Neuronal stem cell (in vitro differentiated cells): ENCODE data around the gene HADHB.

ENCODE experiments used
- DNase-seq: peaks from one replicate; pipeline ENCODE4 v3.0.0-alpha.2; 2013; ENCODE audit warnings: low spot score
- H2AFZ ChIP-seq: one replicate; pipeline ENCODE4 v1.6.1; 2013; ENCODE audit warnings: mild to moderate bottlenecking, low read length, inconsistent platforms
- H2AK5ac ChIP-seq: 2 replicates; pipeline ENCODE4 v1.6.1; 2013; ENCODE audit warnings: low read depth, mild to moderate bottlenecking, inconsistent platforms, low read length, moderate library complexity, mixed read lengths
- H2BK120ac ChIP-seq: 2 replicates; pipeline ENCODE4 v1.6.1; 2013; ENCODE audit warnings: low read depth, mild to moderate bottlenecking, inconsistent platforms, low read length, moderate library complexity, mixed read lengths
- H2BK12ac ChIP-seq: one replicate; pipeline ENCODE4 v1.6.1; 2013; ENCODE audit warnings: low read length, inconsistent platforms
- H2BK15ac ChIP-seq: 2 replicates; pipeline ENCODE4 v1.6.1; 2013; ENCODE audit warnings: mild to moderate bottlenecking, low read length, inconsistent platforms, mixed read lengths
- H2BK5ac ChIP-seq: one replicate; pipeline ENCODE4 v1.6.1; 2013; ENCODE audit warnings: inconsistent platforms, mild to moderate bottlenecking, low read length, moderate library complexity
- H3K14ac ChIP-seq: one replicate; pipeline ENCODE4 v1.6.1; 2013; ENCODE audit warnings: low read length, inconsistent platforms
- H3K18ac ChIP-seq: 2 replicates; pipeline ENCODE4 v1.6.1; 2013; ENCODE audit warnings: low read length, inconsistent platforms
- H3K23ac ChIP-seq: 2 replicates; pipeline ENCODE4 v1.6.1; 2013; ENCODE audit warnings: low read depth, mild to moderate bottlenecking, mixed read lengths, low read length, inconsistent platforms; ENCODE audit not compliant: poor library complexity
- H3K27ac ChIP-seq: replicated peaks from 3 replicates; pipeline ENCODE4 v1.5.1; 2013; ENCODE audit warnings: low read length, inconsistent platforms
- H3K27me3 ChIP-seq, 3 experiments: 2 replicates each; pipeline ENCODE4 v1.6.1; 2013; ENCODE audit warnings: low read length in 3 of 3, mild to moderate bottlenecking in 2 of 3, inconsistent platforms in 1 of 3, low read depth in 1 of 3, mixed read lengths in 1 of 3, moderate library complexity in 1 of 3; ENCODE audit not compliant: control insufficient read depth in 3 of 3, insufficient read depth in 3 of 3
- H3K36me3 ChIP-seq, 2 donors: replicated peaks in 1 of 2; 2 replicates each; pipeline ENCODE4 v1.6.1; 2013; ENCODE audit warnings: low read length in 2 of 2; ENCODE audit not compliant: control insufficient read depth in 2 of 2, insufficient read depth in 2 of 2
- H3K4ac ChIP-seq: 2 replicates; pipeline ENCODE4 v1.6.1; 2013; ENCODE audit warnings: inconsistent platforms, mild to moderate bottlenecking, low read length, moderate library complexity
- H3K4me1 ChIP-seq, 2 donors: 1 replicate in 1 of 2; 2 replicates in 1 of 2; pipeline ENCODE4 v1.6.1; 2013; ENCODE audit warnings: low read length in 2 of 2, low read depth in 1 of 2; ENCODE audit not compliant: control insufficient read depth in 2 of 2, insufficient read depth in 1 of 2
- H3K4me2 ChIP-seq: one replicate; pipeline ENCODE4 v1.6.1; 2013; ENCODE audit warnings: mild to moderate bottlenecking, low read length, inconsistent platforms; ENCODE audit not compliant: insufficient read depth, poor library complexity, severe bottlenecking
- H3K4me3 ChIP-seq, 2 donors: 2 replicates each; pipeline ENCODE4 v1.5.1; 2013; ENCODE audit warnings: low read length in 2 of 2, mild to moderate bottlenecking in 2 of 2, inconsistent platforms in 1 of 2, moderate library complexity in 1 of 2
- H3K79me1 ChIP-seq: one replicate; pipeline ENCODE4 v1.6.1; 2013; ENCODE audit warnings: low read depth, mild to moderate bottlenecking, inconsistent platforms, low read length, moderate library complexity
- H3K9ac ChIP-seq: one replicate; pipeline ENCODE4 v1.6.1; 2013; ENCODE audit warnings: mild to moderate bottlenecking, low read depth, low read length, inconsistent platforms; ENCODE audit not compliant: poor library complexity
- H3K9me3 ChIP-seq, 2 donors: replicated peaks in 1 of 2; 2 replicates each; pipeline versions ENCODE3 to v1.6.1; 2013; ENCODE audit warnings: low read length in 2 of 2, mild to moderate bottlenecking in 2 of 2, inconsistent platforms in 1 of 2, low read depth in 1 of 2, mixed read lengths in 1 of 2, moderate library complexity in 1 of 2; ENCODE audit not compliant: control insufficient read depth in 2 of 2, insufficient read depth in 1 of 2
- H4K8ac ChIP-seq: one replicate; pipeline ENCODE4 v1.6.1; 2013; ENCODE audit warnings: low read depth, mild to moderate bottlenecking, inconsistent platforms, low read length, moderate library complexity
- H4K91ac ChIP-seq: one replicate; pipeline ENCODE4 v1.6.1; 2013; ENCODE audit warnings: low read length, low read depth, mild to moderate bottlenecking, inconsistent platforms; ENCODE audit not compliant: poor library complexity
- WGBS, 2 donors: extraction: QIAGEN DNeasy Blood & Tissue Kit; methylation state at CpG; one replicate each; pipeline ENCODE4 v1.1.7; 2013; ENCODE audit warnings: missing lambda C conversion rate in 2 of 2, mixed read lengths in 1 of 2; ENCODE audit not compliant: insufficient read length in 2 of 2, insufficient replicate concordance in 1 of 2; ENCODE audit errors: extremely low coverage in 2 of 2; 5-methylcytosine and 5-hydroxymethylcytosine counted together

HADHB gene

DNA sequence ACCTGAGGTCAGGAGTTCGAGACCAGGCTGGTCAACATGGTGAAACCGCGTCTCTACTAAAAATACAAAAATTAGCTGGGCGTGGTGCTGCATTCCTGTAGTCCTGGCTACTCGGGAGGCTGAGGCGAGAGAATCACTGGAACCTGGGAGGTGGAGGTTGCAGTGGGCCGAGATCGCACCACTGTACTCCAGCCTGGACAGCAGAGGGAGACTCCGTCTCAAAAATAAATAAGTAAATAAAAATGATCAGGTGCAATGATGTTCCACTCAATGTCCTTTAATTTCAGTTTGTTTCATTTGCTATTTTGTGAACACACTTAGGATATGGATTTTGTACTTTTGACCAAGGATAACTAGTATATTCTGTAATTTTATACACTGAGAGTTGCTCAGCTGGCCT is 9.7 kb upstream of the HADHB start:
- Histone ChIP-seq H3K27me3 (no peaks in the 10 kb centered on the region), H3K27ac (no peak overlapping the region), H3K18ac (no peak overlapping the region), H3K79me1 (no peaks in the 10 kb centered on the region), H3K14ac (no peak overlapping the region), H4K91ac (no peak overlapping the region), H3K4ac (no peak overlapping the region), H3K36me3 (peaks cover 16 to 88% of the 10 kb centered on the region in 2 donors), H2BK120ac (no peak overlapping the region), H2BK5ac (no peak overlapping the region), H2AFZ (no peak overlapping the region), H4K8ac (no peak overlapping the region), H3K9me3 (peaks cover 0 to under 1% of the 10 kb centered on the region in 2 donors), H3K23ac (no peak overlapping the region), H3K9ac (no peak overlapping the region), H2BK15ac (no peak overlapping the region), H3K4me3 (no peak overlapping the region), H3K4me1 (no peaks in the 10 kb centered on the region), H3K4me2 (no peak overlapping the region), H2AK5ac (no peak overlapping the region), H2BK12ac (no peak overlapping the region)
- DNase-seq, result no peak
- no CpG with 5 or more reads among the region's 9 CpGs for WGBS, 2 donors

GRCh38 chr2:26237868-26238267 is 6.9 kb upstream of the HADHB start:
- no CpG with 5 or more reads among the region's 1 CpG for WGBS, 2 donors
- no peak for DNase-seq
- H3K36me3 ChIP-seq, result peaks cover 13 to 61% of the 10 kb centered on the region in 2 donors

GRCh38 chr2:26238311-26238958 is 6.3 kb upstream of the HADHB start:
- H3K4me2 ChIP-seq, result no peak overlapping the region
- no peaks in the 10 kb centered on the region for H3K27me3 ChIP-seq
- H2AFZ ChIP-seq, result no peak overlapping the region
- H4K8ac ChIP-seq, result no peak overlapping the region
- peaks cover 8 to 55% of the 10 kb centered on the region in 2 donors for H3K36me3 ChIP-seq
- no peak overlapping the region for H2BK12ac ChIP-seq
- DNase-seq, result no peak
- no peak overlapping the region for H2BK5ac ChIP-seq
- H3K4me1 ChIP-seq, result peaks cover 0 to 2% of the 10 kb centered on the region in 2 donors
- no peak overlapping the region for H2BK120ac ChIP-seq
- H3K14ac ChIP-seq, result no peak overlapping the region
- no peak overlapping the region for H3K23ac ChIP-seq
- H3K9me3 ChIP-seq, result no peaks in the 10 kb centered on the region
- H2BK15ac ChIP-seq, result no peak overlapping the region
- no peak overlapping the region for H3K18ac ChIP-seq
- no peak overlapping the region for H3K4me3 ChIP-seq
- no peak overlapping the region for H3K9ac ChIP-seq
- peaks cover 3% of the 10 kb centered on the region for H3K79me1 ChIP-seq
- no CpG with 5 or more reads among the region's 4 CpGs for WGBS, 2 donors
- H3K27ac ChIP-seq, result no peak overlapping the region
- no peak overlapping the region for H3K4ac ChIP-seq
- no peak overlapping the region for H2AK5ac ChIP-seq
- H4K91ac ChIP-seq, result no peak overlapping the region

More at GRCh38 chr2:26237868-26238267, 6.9 kb upstream of the HADHB start:
- no peak overlapping the region for H2AFZ ChIP-seq
- H3K79me1 ChIP-seq, result peaks cover 3% of the 10 kb centered on the region
- H3K23ac ChIP-seq, result no peak overlapping the region
- no peak overlapping the region for H3K27ac ChIP-seq
- H3K27me3 ChIP-seq, result no peaks in the 10 kb centered on the region
- H3K4me1 ChIP-seq, result no peaks in the 10 kb centered on the region
- no peak overlapping the region for H4K91ac ChIP-seq
- H4K8ac ChIP-seq, result no peak overlapping the region
- no peak overlapping the region for H3K4me2 ChIP-seq
- no peak overlapping the region for H2BK15ac ChIP-seq
- H3K14ac ChIP-seq, result no peak overlapping the region
- H3K9me3 ChIP-seq, result no peaks in the 10 kb centered on the region
- no peak overlapping the region for H2BK5ac ChIP-seq
- H3K4ac ChIP-seq, result no peak overlapping the region
- H3K4me3 ChIP-seq, result no peak overlapping the region
- H2BK12ac ChIP-seq, result no peak overlapping the region
- H3K18ac ChIP-seq, result no peak overlapping the region
- no peak overlapping the region for H2AK5ac ChIP-seq
- no peak overlapping the region for H3K9ac ChIP-seq
- no peak overlapping the region for H2BK120ac ChIP-seq

DNA sequence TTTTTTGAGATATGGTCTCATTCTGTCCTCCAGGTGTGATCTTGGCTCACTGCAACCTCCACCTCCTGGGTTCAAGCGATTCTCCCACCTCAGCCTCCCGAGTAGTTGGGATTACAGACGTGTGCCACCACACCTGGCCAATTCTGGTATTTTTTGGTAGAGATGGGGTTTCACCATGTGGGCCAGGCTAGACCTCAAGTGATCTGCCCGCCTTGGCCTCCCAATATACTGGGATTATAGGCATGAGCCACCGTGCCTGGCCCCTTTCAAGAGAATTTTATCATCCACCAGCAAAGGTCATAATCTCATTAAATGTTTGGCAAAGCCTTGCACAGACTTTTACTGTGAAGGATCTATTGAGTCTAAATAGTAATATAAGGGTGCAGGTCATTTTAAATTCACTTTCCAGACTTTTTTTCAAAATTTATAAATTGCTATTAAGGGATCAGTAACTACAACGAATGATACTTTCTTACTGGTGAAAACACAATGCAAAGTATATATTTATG is 2.8 kb upstream of the HADHB start:
- Histone ChIP-seq H2AFZ (no peak overlapping the region), H3K9me3 (no peaks in the 10 kb centered on the region), H2BK120ac (no peak overlapping the region), H3K23ac (no peak overlapping the region), H2BK12ac (no peak overlapping the region), H3K27me3 (peaks cover 0 to 2% (median 0%) of the 10 kb centered on the region in 3 experiments), H3K14ac (no peak overlapping the region), H3K4me3 (no peak overlapping the region), H3K79me1 (peaks cover 10% of the 10 kb centered on the region), H2AK5ac (no peak overlapping the region), H2BK5ac (no peak overlapping the region), H4K8ac (no peak overlapping the region), H4K91ac (no peak overlapping the region), H3K18ac (no peak overlapping the region), H3K4ac (no peak overlapping the region), H3K36me3 (peaks cover 1 to 21% of the 10 kb centered on the region in 2 donors), H3K4me1 (peaks cover 0 to 5% of the 10 kb centered on the region in 2 donors), H2BK15ac (no peak overlapping the region), H3K9ac (no peak overlapping the region), H3K4me2 (no peak overlapping the region), H3K27ac (no peak overlapping the region)
- no CpG with 5 or more reads among the region's 6 CpGs for WGBS, 2 donors
- no peak for DNase-seq
